K562 (cell line): ENCODE results near the gene ADGRA1. TPM values are rescaled to one million over a fixed set of nuclear protein-coding genes. Genes with fewer than 3 reads are reported as not detected.

Experiments used
- ATAC-seq: fragments of 200-7000 bp; cut with Tn5 transposase; 3 replicates; pipeline ENCODE4 v1.9.1; 2020; ENCODE audit warnings: moderate library complexity
- BruUV-seq: library from RNA; stranded (reverse); fragments of 400-500 nt; replicated peaks from 2 replicates; lab custom pipeline; 2021; lab: Mats Ljungman, UMichigan
- CTCF ChIA-PET: fragments of 300-600 bp; formaldehyde crosslinking; extraction: SDS; loops from one replicate; lab custom pipeline; 2021; ENCODE audit warnings: low intra/inter-chr PET ratio; lab: Yijun Ruan, JAX
- POLR2A ChIA-PET: fragments of 300-600, 350-650 bp; sonication (Branson Sonifier 250); formaldehyde crosslinking; extraction: SDS; loops from one replicate; lab custom pipeline; 2021; ENCODE audit warnings: antibody characterized with exemption, inconsistent platforms; lab: Yijun Ruan, JAX
- DNase-seq, 4 experiments: peaks; one replicate each; pipeline versions ENCODE4 v3.0.0 to v3.0.0-alpha.2; 2011 to 2018; ENCODE audit warnings: low spot score in 3 of 4, mixed read lengths in 3 of 4; ENCODE audit errors: extremely low read depth in 1 of 4
- FAIRE-seq: peaks from 2 replicates; lab custom pipeline; 2011; peaks lifted over from hg19 to GRCh38; lab: Jason Lieb, UNC
- H2AFZ ChIP-seq: 2 replicates; pipeline ENCODE4 v1.6.0; 2011; ENCODE audit warnings: low read depth, low read length, control low read depth, inconsistent platforms
- H3K27ac ChIP-seq: fragments of 200-600 bp; 3 replicates; pipeline ENCODE4 v1.8.0; 2011; ENCODE audit warnings: low read depth, mild to moderate bottlenecking, control low read depth, inconsistent platforms, low read length, moderate library complexity, mixed read lengths; ENCODE audit errors: extremely low read depth
- H3K27me3 ChIP-seq, 2 experiments: fragments of 300-600 bp in 1 of 2; 2 replicates in 1 of 2; 3 replicates in 1 of 2; pipeline versions ENCODE4 v1.6.0 to v1.8.0; 2011; ENCODE audit warnings: inconsistent platforms in 2 of 2, low read length in 2 of 2, mild to moderate bottlenecking in 1 of 2, mixed read lengths in 1 of 2, moderate library complexity in 1 of 2; ENCODE audit not compliant: control insufficient read depth in 2 of 2, insufficient read depth in 2 of 2
- H3K36me3 ChIP-seq: fragments of 300-600 bp; 3 replicates; pipeline ENCODE4 v1.8.0; 2011; ENCODE audit warnings: mild to moderate bottlenecking, low read length, inconsistent platforms; ENCODE audit not compliant: control insufficient read depth, insufficient read depth
- H3K4me1 ChIP-seq, 2 experiments: fragments of 200-600 bp in 1 of 2; replicated peaks in 1 of 2; 2 replicates in 1 of 2; 3 replicates in 1 of 2; pipeline versions ENCODE4 v1.5.1 to v1.8.0; 2011; ENCODE audit warnings: inconsistent platforms in 2 of 2, low read length in 2 of 2, mild to moderate bottlenecking in 1 of 2, mixed read lengths in 1 of 2, moderate library complexity in 1 of 2; ENCODE audit not compliant: control insufficient read depth in 2 of 2, insufficient read depth in 2 of 2
- H3K4me2 ChIP-seq: 2 replicates; pipeline ENCODE4 v1.6.1; 2011; ENCODE audit warnings: low read length, control low read depth, inconsistent platforms, mixed read lengths; ENCODE audit not compliant: insufficient read depth
- H3K4me3 ChIP-seq: fragments of 200-600 bp; sonication (generic), shearing (Covaris generic); 2 replicates; pipeline ENCODE4 v1.5.1; 2016; ENCODE audit warnings: control low read depth, inconsistent platforms
- H3K79me2 ChIP-seq: fragments of 200-600 bp; 3 replicates; pipeline ENCODE4 v1.8.0; 2011; ENCODE audit warnings: low read length, inconsistent platforms; ENCODE audit not compliant: control insufficient read depth, insufficient read depth
- H3K9ac ChIP-seq, 2 experiments: 2 replicates each; pipeline versions ENCODE4 v1.6.0 to v1.6.1; 2011; ENCODE audit warnings: low read depth in 2 of 2, low read length in 2 of 2, control low read depth in 1 of 2, inconsistent platforms in 1 of 2, mild to moderate bottlenecking in 1 of 2, mixed read lengths in 1 of 2; ENCODE audit not compliant: insufficient read depth in 1 of 2
- H3K9me1 ChIP-seq: one replicate; pipeline ENCODE4 v1.6.0; 2011; ENCODE audit warnings: inconsistent platforms, mild to moderate bottlenecking, low read length, moderate library complexity; ENCODE audit not compliant: control insufficient read depth, insufficient read depth
- H3K9me3 ChIP-seq: replicated peaks from 2 replicates; pipeline ENCODE4 v1.5.1; 2011; ENCODE audit warnings: low read depth, low read length, inconsistent platforms; ENCODE audit not compliant: control insufficient read depth, insufficient read depth
- H4K20me1 ChIP-seq: replicated peaks from 2 replicates; pipeline ENCODE4 v1.6.1; 2011; ENCODE audit warnings: low read length, inconsistent platforms, mixed read lengths; ENCODE audit not compliant: control insufficient read depth, insufficient read depth
- CREBBP ChIP-seq: IDR thresholded peaks from one replicate; pipeline ENCODE4 v1.6.1; 2012; ENCODE audit warnings: low read depth, mild to moderate bottlenecking, control low read depth, inconsistent platforms, low read length
- CTBP1 ChIP-seq: fragments of 450-650 bp; IDR thresholded peaks from 2 replicates; pipeline ENCODE4 v1.6.1; 2016; ENCODE audit warnings: borderline replicate concordance
- SIRT6 ChIP-seq: IDR thresholded peaks from one replicate; pipeline ENCODE4 v1.6.1; 2012; ENCODE audit warnings: low read depth, mild to moderate bottlenecking, control low read depth, inconsistent platforms, low read length, moderate library complexity
- ZFP36 ChIP-seq: fragments of 150-350 bp; IDR thresholded peaks from 2 replicates; pipeline ENCODE4 v1.6.1; 2018; ENCODE audit warnings: low read length, low read depth; ENCODE audit not compliant: partially characterized antibody
- ZNF830 ChIP-seq: fragments of 250-450 bp; sonication (Bioruptor Pico); IDR thresholded peaks from 2 replicates; pipeline ENCODE4 v1.5.0; 2021; ENCODE audit warnings: mild to moderate bottlenecking
- WGBS: fragments of 100-300 bp; shearing (Covaris generic); methylation state at CpG from one replicate; pipeline ENCODE4 v1.1.6; 2016; ENCODE audit warnings: low coverage, mixed read lengths; ENCODE audit not compliant: insufficient coverage; ENCODE audit errors: missing lambda C conversion rate; 5-methylcytosine and 5-hydroxymethylcytosine counted together
- in situ Hi-C: fragments of 300-500 bp; cut with MboI; formaldehyde crosslinking; loops from 4 replicates; pipeline ENCODE4 v1.15.0; 2018; ENCODE audit warnings: inconsistent platforms, mixed read lengths
- intact Hi-C: fragments of 100-400 bp; cut with micrococcal nuclease; formaldehyde crosslinking; loops from 2 replicates; pipeline ENCODE4 v1.14.2; 2022
- polyA plus RNA-seq, 8 experiments: library from polyadenylated mRNA; depleted of rRNA in 4 of 8; stranded (reverse) in 5 of 8; unstranded in 3 of 8; fragments of >200 nt; fragmentation: Nextera tagmentation in 2 of 8; fragmentation: Illumina TruSeq in 1 of 8; extraction: Ambion mirVana in 2 of 8; extraction: Trizol in 1 of 8; gene quantifications; 2 replicates each; pipeline versions ENCODE4 v1.2.1 to v1.2.3, GENCODE V29; 2011 to 2014; ENCODE audit warnings: inconsistent platforms in 1 of 8, missing spikeins in 1 of 8
- total RNA-seq, 7 experiments: library from RNA; depleted of rRNA in 6 of 7; stranded (reverse); fragments of >200 nt in 6 of 7; fragmentation: Illumina TruSeq in 2 of 7; extraction: Trizol in 2 of 7; gene quantifications; 2 replicates each; pipeline versions ENCODE4 v1.2.1 to v1.2.3, GENCODE V29; 2011 to 2021; ENCODE audit warnings: low replicate concordance in 1 of 7
- TF ChIP-seq, protein P1 (sequence below): sonication (generic); formaldehyde crosslinking; IDR thresholded peaks from 2 replicates; pipeline ENCODE4 v1.8.0; 2022; ENCODE audit warnings: missing genetic modification reagents, mild to moderate bottlenecking, moderate library complexity, borderline replicate concordance
- TF ChIP-seq, protein P2 (sequence below), 2 experiments: fragments of 450-650 bp; conservative IDR thresholded peaks; 2 replicates each; pipeline ENCODE4 v1.6.1; 2017; ENCODE audit warnings: mild to moderate bottlenecking in 2 of 2, moderate library complexity in 2 of 2

ADGRA1 gene
- total and polyA plus RNA-seq, 9 of the 15 experiments (the other 6 are each of a cell fraction or from before 2014, with no cell fraction given): not detected

DNA sequence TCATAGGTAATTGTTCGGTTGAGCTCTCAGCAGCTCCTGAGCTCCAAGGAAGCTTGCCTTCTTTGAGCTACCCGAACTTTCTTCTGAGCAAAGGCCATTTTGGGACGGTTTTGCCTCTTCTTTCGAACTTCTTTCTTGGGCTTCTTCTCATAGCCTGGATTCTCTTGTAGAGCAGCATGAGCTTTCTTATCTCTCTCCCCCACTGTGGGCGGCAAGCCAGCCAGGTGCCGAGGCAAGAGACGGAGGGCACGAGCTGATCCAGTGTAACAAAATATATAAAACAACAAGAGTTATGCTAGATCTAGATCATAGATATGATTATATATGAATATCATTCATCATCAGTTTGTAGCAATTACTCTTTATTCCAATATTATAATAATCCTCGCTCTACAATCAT is 55.8 kb downstream of the ADGRA1 start:
- POLR2A ChIA-PET: interaction anchor here (0.7 to 1.5 kb wide), 7 partner anchors 9 to 206 kb away, joined by 3 to 7 read pairs (median 3); no protein-coding TSS in a partner anchor

More for the DNA sequence above, 55.8 kb downstream of the ADGRA1 start:
- H3K27ac ChIP-seq: no peak overlapping the region; the same call in 2 of the 3 replicates
- TF ChIP-seq, protein P1, sequence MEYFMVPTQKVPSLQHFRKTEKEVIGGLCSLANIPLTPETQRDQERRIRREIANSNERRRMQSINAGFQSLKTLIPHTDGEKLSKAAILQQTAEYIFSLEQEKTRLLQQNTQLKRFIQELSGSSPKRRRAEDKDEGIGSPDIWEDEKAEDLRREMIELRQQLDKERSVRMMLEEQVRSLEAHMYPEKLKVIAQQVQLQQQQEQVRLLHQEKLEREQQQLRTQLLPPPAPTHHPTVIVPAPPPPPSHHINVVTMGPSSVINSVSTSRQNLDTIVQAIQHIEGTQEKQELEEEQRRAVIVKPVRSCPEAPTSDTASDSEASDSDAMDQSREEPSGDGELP (CRISPR knock-in tag): peak; percentile 32; the same call in 1 of the 2 replicates
- no peak for TF ChIP-seq CREBBP
- peak; percentile 26 for TF ChIP-seq ZFP36
- no peak for TF ChIP-seq ZNF830 (CRISPR knock-in tag)
- TF ChIP-seq CTBP1: peak; percentile 6; the same call in 1 of the 2 replicates
- TF ChIP-seq SIRT6: no peak
- TF ChIP-seq, protein P2, sequence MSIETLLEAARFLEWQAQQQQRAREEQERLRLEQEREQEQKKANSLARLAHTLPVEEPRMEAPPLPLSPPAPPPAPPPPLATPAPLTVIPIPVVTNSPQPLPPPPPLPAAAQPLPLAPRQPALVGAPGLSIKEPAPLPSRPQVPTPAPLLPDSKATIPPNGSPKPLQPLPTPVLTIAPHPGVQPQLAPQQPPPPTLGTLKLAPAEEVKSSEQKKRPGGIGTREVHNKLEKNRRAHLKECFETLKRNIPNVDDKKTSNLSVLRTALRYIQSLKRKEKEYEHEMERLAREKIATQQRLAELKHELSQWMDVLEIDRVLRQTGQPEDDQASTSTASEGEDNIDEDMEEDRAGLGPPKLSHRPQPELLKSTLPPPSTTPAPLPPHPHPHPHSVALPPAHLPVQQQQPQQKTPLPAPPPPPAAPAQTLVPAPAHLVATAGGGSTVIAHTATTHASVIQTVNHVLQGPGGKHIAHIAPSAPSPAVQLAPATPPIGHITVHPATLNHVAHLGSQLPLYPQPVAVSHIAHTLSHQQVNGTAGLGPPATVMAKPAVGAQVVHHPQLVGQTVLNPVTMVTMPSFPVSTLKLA (conservative IDR thresholded peaks at IDR 0.05): 0 out of 4 replicates have a peak, but pooled peaks have one; percentile 0 to 4
- DNase-seq (peak in 1 of 4 experiments; percentile 11), FAIRE-seq (no peak), ATAC-seq (no peak)
- H3K9me1 ChIP-seq: no peaks in the 10 kb centered on the region
- no peaks in the 10 kb centered on the region for H3K9me3 ChIP-seq
- H4K20me1 ChIP-seq: no peaks in the 10 kb centered on the region
- peaks cover 10 to 26% of the 10 kb centered on the region in 2 experiments; a peak in 4 of 5 replicates for H3K4me1 ChIP-seq
- no peaks in the 10 kb centered on the region for H3K79me2 ChIP-seq
- no peak overlapping the region for H3K9ac ChIP-seq
- no peak overlapping the region for H3K4me3 ChIP-seq
- CTCF ChIA-PET: interaction anchor here (0.6 kb wide), 1 partner anchor 352 kb away, joined by 3 read pairs; no protein-coding TSS in a partner anchor
- H3K27me3 ChIP-seq: peaks cover 0 to 16% of the 10 kb centered on the region in 2 experiments; a peak in 2 of 5 replicates
- intact Hi-C loops (loop anchor here (5.0 kb wide), 1 partner anchor 104 kb away; no protein-coding TSS in a partner anchor), in situ Hi-C loops (loop anchor here (5.0 kb wide), 1 partner anchor 164 kb away; the partner anchor contains the start of genes TUBGCP2 and ZNF511)
- no TSS peak for BruUV-seq
- no peak overlapping the region for H2AFZ ChIP-seq
- H3K36me3 ChIP-seq: no peaks in the 10 kb centered on the region
- WGBS: 3% methylated on average over 7 of the region's 9 CpGs
- peak overlapping the region; percentile 14; the same call in 1 of the 2 replicates for H3K4me2 ChIP-seq
